CD4-positive, alpha-beta T cell treated with Interleukin-12 subunit alpha and Interleukin-12 subunit beta, for 1 hour (primary cell): Measurements from ENCODE around the gene FRMD1.

Experiments used
- DNase-seq: peaks from one replicate; pipeline ENCODE4 v3.0.0-alpha.2; 2020

The FRMD1 gene

DNA sequence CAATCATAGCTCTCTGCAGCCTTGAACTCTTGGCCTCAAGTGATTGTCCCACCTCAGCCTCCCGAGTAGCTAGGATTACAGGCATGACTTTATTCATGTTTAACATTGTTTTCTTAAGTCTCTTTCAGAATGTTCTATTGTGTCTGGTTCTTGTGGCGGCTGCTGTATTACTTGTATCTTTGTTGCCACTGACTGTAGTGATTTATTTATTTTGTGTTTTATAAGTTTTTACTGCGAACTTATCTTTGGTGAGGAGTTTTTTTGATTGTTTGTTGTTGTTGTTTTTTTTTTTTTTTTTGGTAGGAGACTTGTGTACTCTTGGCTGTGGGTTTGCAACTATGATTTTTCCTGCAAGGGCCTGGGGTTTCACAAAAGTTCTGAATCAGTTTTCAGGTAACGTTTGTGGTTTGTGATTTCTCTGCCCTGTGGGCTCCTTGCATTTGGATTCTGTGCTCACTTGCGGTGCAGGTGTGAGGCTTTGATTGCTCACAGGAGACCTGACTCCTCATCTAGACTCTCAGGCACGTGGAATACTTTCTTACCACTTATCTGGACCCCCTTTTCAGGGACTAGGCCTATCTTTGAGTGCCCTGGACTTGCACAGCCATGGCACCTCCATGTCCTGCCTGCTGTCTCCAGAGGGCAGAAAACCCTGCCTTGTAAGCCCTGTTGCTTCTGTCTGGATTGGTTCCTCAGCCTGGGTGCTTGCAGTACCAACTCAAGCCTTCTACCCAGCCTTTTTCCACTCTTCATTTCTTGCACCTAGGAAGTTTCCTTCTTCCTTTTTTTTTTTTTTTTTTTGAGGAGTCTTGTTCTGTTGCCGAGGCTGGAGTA is 56.3 kb downstream of the FRMD1 start:
- no peak for DNase-seq

- DNase-seq, result no peak
Measured at GRCh38 chr6:168021581-168021980, 57.4 kb downstream of the FRMD1 start.

GRCh38 chr6:168020242-168020641 is 58.8 kb downstream of the FRMD1 start:
- DNase-seq, result no peak

GRCh38 chr6:168018664-168019063 is 60.3 kb downstream of the FRMD1 start:
- DNase-seq, result no peak

DNA sequence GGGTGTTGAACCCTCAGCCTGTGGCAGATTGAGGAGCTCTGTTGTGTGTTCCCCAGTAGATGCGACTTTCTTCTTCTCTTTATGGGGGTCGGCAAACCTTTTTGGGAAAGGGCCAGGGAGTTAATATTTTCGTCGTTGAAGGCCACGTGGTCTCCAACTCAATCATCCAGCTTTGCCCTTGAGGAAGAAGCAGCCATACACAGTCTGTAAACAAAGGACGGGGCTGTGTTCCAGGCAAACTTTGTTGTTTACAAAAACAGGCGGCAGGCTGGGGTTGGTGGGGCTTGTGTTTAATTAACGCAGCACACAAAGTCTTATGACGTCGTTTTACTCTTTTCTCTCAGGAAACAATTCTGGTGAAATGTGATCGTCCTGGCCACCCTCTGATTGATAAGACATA is 61.4 kb downstream of the FRMD1 start:
- no peak for DNase-seq

- DNase-seq, result no peak
Measured at GRCh38 chr6:168016721-168017525, 62.1 kb downstream of the FRMD1 start.

GRCh38 chr6:168016176-168016620 is 62.8 kb downstream of the FRMD1 start:
- no peak for DNase-seq

- DNase-seq, result no peak
Measured at GRCh38 chr6:168015482-168016175, 63.4 kb downstream of the FRMD1 start.

DNA sequence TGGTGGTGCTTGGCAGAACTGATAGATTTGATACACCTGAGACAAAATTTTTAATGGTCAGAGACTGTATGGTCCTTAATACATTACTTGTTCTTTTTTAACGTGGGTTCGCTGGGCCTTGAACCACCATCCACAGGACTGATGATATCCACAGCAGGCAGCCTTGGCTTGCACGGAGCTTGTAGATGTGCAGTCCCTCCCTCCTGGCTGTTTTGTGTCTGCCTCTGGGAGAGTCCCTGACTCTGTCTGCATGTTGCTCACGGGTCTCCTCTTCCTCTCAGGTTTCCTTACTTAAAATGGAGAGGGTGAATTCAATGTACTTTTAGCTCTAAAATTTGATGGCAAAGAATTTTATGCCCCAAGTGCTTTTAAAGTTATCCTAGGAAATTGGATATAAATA is 64.0 kb downstream of the FRMD1 start:
- no peak for DNase-seq

GRCh38 chr6:168014428-168014827 is 64.6 kb downstream of the FRMD1 start:
- DNase-seq, result no peak

- DNase-seq, result no peak
Measured at GRCh38 chr6:168013250-168013915, 65.6 kb downstream of the FRMD1 start.

- no peak for DNase-seq
Measured at GRCh38 chr6:168012431-168013249, 66.4 kb downstream of the FRMD1 start.

- no peak for DNase-seq
Measured at GRCh38 chr6:168011291-168011690, 67.7 kb downstream of the FRMD1 start.

GRCh38 chr6:168009331-168009730 is 69.7 kb downstream of the FRMD1 start:
- no peak for DNase-seq

DNA sequence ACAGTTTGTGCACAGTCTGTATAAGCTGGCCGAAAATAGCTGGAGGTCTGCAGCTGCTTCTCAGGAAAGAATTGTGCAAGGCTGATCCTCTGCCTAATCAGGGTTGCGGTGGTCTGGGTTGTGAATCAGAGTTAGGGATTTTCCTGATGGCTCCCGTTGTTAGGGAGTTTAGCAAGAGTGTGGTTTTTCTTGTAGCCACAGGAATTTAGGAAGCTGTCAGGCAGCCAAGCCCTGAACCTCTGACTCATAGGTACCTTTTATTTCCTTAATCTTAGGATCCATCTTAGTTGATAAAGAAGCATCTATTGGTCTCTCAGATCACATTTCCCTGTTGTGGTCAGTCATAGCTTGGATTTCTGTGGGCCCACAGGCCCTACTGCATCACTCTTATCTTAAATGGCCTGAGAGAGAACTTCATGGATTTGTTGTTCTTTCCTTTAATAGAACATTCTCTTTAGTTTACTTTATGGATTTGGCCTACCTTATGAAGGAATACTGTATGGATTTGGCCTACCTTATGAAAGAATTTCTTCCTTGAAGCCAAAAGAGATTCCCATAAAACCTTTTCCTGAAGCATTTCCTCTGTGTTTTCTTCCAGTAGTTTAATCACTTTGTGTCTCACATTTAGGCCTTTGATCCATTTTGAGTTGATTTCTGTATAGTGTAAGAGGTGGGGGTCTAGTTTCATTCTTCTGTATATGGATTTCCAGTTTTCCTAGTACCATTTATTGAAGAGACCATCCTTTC is 71.2 kb downstream of the FRMD1 start:
- DNase-seq, result no peak

DNA sequence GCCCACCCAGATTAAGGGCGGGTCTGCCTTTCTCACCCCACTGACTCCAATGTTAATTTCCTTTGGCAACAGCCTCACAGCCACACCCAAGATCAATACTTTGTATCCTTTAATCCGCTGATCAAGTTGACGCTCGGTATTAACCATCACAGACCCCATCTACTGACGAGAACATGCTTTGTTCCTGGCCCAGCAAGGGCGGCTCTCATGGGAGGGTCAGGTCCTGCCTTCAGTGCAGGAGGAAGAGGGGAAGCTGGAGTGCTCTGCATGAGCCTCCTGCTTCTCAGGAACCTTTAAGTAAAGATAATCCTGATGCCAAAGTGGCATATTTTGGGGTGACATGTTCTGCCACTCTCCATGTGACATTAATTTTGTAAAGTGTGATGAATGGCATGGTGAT is 73.2 kb downstream of the FRMD1 start:
- no peak for DNase-seq

DNA sequence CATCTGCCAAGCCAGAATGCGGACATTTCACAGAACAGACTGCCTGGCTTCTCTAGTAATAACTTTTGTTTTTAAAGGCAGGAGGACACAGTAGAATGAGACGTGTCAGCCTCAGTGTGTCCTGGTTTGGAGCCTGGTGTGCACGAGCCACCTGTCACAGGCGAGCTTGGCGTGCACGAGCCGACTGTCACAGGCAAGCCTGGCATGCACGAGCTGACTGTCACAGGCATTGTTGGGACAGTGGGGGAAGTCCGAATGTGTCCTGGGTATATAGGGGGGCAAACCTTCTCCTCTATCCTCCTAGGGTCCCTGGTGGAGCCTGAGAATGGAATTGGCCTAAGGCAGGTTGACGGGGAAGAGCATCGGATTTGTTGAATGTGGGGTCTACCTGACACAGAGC is 74.1 kb downstream of the FRMD1 start:
- no peak for DNase-seq

DNA sequence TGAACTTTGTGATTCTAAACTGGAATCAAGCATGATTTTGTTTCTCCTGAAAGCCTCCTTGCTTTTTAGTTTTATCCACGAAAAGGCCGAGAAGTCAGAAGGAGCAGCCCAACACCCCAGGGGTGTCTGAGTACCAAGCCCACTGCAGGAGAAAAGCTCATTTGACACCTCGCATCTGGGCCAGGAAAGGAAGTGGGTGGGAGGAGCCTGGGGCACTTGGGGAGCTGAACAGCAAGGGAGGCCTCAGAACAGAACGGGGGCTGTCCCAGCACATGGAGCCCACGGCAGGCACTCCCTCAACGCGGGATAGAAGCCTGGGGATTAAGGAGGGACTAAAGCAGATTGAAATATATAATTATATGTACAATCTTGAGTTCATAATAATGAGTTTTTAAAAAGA is 75.0 kb downstream of the FRMD1 start:
- DNase-seq, result no peak
